SK-N-SH (cell line): ENCODE results near the gene COL9A3.

Experiments
- JUND ChIP-seq: IDR thresholded peaks from 2 replicates; pipeline ENCODE4 v1.4.0; 2012
- TF ChIP-seq, protein P1 (sequence below): fragments of 200-600 bp; sonication (generic); IDR thresholded peaks from 2 replicates; pipeline ENCODE4 v1.6.1; 2017; ENCODE audit warnings: antibody characterized with exemption, mild to moderate bottlenecking, moderate library complexity
- TF ChIP-seq, protein P2 (sequence below): IDR thresholded peaks from 2 replicates; pipeline ENCODE4 v1.6.1; 2012; ENCODE audit warnings: mild to moderate bottlenecking, low read depth, low read length, moderate library complexity

DNA sequence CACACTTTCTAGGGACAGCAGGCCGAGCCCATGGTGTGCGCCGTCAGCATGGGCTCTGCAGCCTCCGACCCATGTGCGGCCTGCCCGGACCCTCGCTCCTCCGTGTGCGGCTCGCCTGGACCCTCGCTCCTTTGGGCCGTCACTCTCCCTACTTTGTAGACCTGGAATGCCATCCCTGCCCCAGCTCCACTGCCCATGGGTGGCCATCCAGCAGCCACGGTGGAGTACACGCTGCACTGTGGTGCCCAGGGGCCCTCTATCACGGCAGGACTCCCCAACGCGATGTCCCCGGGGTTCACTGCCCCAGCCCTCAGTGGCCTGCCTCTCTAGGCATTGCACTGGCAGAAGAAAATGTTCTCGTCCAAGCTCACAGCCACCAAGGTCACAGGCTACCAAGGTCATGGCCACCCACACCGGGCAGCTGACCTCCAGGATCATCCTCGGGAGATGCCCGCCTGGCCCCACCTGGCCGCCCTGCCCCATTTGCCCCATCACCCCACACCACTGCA, 44.7 kb upstream of the COL9A3 start:
- TF ChIP-seq, protein P1, sequence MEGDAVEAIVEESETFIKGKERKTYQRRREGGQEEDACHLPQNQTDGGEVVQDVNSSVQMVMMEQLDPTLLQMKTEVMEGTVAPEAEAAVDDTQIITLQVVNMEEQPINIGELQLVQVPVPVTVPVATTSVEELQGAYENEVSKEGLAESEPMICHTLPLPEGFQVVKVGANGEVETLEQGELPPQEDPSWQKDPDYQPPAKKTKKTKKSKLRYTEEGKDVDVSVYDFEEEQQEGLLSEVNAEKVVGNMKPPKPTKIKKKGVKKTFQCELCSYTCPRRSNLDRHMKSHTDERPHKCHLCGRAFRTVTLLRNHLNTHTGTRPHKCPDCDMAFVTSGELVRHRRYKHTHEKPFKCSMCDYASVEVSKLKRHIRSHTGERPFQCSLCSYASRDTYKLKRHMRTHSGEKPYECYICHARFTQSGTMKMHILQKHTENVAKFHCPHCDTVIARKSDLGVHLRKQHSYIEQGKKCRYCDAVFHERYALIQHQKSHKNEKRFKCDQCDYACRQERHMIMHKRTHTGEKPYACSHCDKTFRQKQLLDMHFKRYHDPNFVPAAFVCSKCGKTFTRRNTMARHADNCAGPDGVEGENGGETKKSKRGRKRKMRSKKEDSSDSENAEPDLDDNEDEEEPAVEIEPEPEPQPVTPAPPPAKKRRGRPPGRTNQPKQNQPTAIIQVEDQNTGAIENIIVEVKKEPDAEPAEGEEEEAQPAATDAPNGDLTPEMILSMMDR = no peak
- TF ChIP-seq, protein P2, sequence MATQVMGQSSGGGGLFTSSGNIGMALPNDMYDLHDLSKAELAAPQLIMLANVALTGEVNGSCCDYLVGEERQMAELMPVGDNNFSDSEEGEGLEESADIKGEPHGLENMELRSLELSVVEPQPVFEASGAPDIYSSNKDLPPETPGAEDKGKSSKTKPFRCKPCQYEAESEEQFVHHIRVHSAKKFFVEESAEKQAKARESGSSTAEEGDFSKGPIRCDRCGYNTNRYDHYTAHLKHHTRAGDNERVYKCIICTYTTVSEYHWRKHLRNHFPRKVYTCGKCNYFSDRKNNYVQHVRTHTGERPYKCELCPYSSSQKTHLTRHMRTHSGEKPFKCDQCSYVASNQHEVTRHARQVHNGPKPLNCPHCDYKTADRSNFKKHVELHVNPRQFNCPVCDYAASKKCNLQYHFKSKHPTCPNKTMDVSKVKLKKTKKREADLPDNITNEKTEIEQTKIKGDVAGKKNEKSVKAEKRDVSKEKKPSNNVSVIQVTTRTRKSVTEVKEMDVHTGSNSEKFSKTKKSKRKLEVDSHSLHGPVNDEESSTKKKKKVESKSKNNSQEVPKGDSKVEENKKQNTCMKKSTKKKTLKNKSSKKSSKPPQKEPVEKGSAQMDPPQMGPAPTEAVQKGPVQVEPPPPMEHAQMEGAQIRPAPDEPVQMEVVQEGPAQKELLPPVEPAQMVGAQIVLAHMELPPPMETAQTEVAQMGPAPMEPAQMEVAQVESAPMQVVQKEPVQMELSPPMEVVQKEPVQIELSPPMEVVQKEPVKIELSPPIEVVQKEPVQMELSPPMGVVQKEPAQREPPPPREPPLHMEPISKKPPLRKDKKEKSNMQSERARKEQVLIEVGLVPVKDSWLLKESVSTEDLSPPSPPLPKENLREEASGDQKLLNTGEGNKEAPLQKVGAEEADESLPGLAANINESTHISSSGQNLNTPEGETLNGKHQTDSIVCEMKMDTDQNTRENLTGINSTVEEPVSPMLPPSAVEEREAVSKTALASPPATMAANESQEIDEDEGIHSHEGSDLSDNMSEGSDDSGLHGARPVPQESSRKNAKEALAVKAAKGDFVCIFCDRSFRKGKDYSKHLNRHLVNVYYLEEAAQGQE = no peak
- TF ChIP-seq JUND = no peak
